K562 (cell line): Measurements from ENCODE around the gene PIK3CD. TPM values are rescaled to one million over a fixed set of nuclear protein-coding genes. Genes with fewer than 3 reads are reported as not detected.

Source experiments
- ATAC-seq: fragments of 200-7000 bp; cut with Tn5 transposase; 3 replicates; pipeline ENCODE4 v1.9.1; 2020; ENCODE audit warnings: moderate library complexity
- BruUV-seq: library from RNA; stranded (reverse); fragments of 400-500 nt; replicated peaks from 2 replicates; lab custom pipeline; 2021; lab: Mats Ljungman, UMichigan
- CTCF ChIA-PET: fragments of 300-600 bp; formaldehyde crosslinking; extraction: SDS; loops from one replicate; lab custom pipeline; 2021; ENCODE audit warnings: low intra/inter-chr PET ratio; lab: Yijun Ruan, JAX
- POLR2A ChIA-PET: fragments of 300-600, 350-650 bp; sonication (Branson Sonifier 250); formaldehyde crosslinking; extraction: SDS; loops from one replicate; lab custom pipeline; 2021; ENCODE audit warnings: antibody characterized with exemption, inconsistent platforms; lab: Yijun Ruan, JAX
- DNase-seq, 4 experiments: peaks; one replicate each; pipeline versions ENCODE4 v3.0.0 to v3.0.0-alpha.2; 2011 to 2018; ENCODE audit warnings: low spot score in 3 of 4, mixed read lengths in 3 of 4; ENCODE audit errors: extremely low read depth in 1 of 4
- FAIRE-seq: peaks from 2 replicates; lab custom pipeline; 2011; peaks lifted over from hg19 to GRCh38; lab: Jason Lieb, UNC
- H2AFZ ChIP-seq: 2 replicates; pipeline ENCODE4 v1.6.0; 2011; ENCODE audit warnings: low read depth, low read length, control low read depth, inconsistent platforms
- H3K27ac ChIP-seq: fragments of 200-600 bp; 3 replicates; pipeline ENCODE4 v1.8.0; 2011; ENCODE audit warnings: low read depth, mild to moderate bottlenecking, control low read depth, inconsistent platforms, low read length, moderate library complexity, mixed read lengths; ENCODE audit errors: extremely low read depth
- H3K27me3 ChIP-seq, 2 experiments: fragments of 300-600 bp in 1 of 2; 2 replicates in 1 of 2; 3 replicates in 1 of 2; pipeline versions ENCODE4 v1.6.0 to v1.8.0; 2011; ENCODE audit warnings: inconsistent platforms in 2 of 2, low read length in 2 of 2, mild to moderate bottlenecking in 1 of 2, mixed read lengths in 1 of 2, moderate library complexity in 1 of 2; ENCODE audit not compliant: control insufficient read depth in 2 of 2, insufficient read depth in 2 of 2
- H3K36me3 ChIP-seq: fragments of 300-600 bp; 3 replicates; pipeline ENCODE4 v1.8.0; 2011; ENCODE audit warnings: mild to moderate bottlenecking, low read length, inconsistent platforms; ENCODE audit not compliant: control insufficient read depth, insufficient read depth
- H3K4me1 ChIP-seq, 2 experiments: fragments of 200-600 bp in 1 of 2; replicated peaks in 1 of 2; 2 replicates in 1 of 2; 3 replicates in 1 of 2; pipeline versions ENCODE4 v1.5.1 to v1.8.0; 2011; ENCODE audit warnings: inconsistent platforms in 2 of 2, low read length in 2 of 2, mild to moderate bottlenecking in 1 of 2, mixed read lengths in 1 of 2, moderate library complexity in 1 of 2; ENCODE audit not compliant: control insufficient read depth in 2 of 2, insufficient read depth in 2 of 2
- H3K4me2 ChIP-seq: 2 replicates; pipeline ENCODE4 v1.6.1; 2011; ENCODE audit warnings: low read length, control low read depth, inconsistent platforms, mixed read lengths; ENCODE audit not compliant: insufficient read depth
- H3K4me3 ChIP-seq: fragments of 200-600 bp; sonication (generic), shearing (Covaris generic); 2 replicates; pipeline ENCODE4 v1.5.1; 2016; ENCODE audit warnings: control low read depth, inconsistent platforms
- H3K79me2 ChIP-seq: fragments of 200-600 bp; 3 replicates; pipeline ENCODE4 v1.8.0; 2011; ENCODE audit warnings: low read length, inconsistent platforms; ENCODE audit not compliant: control insufficient read depth, insufficient read depth
- H3K9ac ChIP-seq, 2 experiments: 2 replicates each; pipeline versions ENCODE4 v1.6.0 to v1.6.1; 2011; ENCODE audit warnings: low read depth in 2 of 2, low read length in 2 of 2, control low read depth in 1 of 2, inconsistent platforms in 1 of 2, mild to moderate bottlenecking in 1 of 2, mixed read lengths in 1 of 2; ENCODE audit not compliant: insufficient read depth in 1 of 2
- H3K9me1 ChIP-seq: one replicate; pipeline ENCODE4 v1.6.0; 2011; ENCODE audit warnings: inconsistent platforms, mild to moderate bottlenecking, low read length, moderate library complexity; ENCODE audit not compliant: control insufficient read depth, insufficient read depth
- H3K9me3 ChIP-seq: replicated peaks from 2 replicates; pipeline ENCODE4 v1.5.1; 2011; ENCODE audit warnings: low read depth, low read length, inconsistent platforms; ENCODE audit not compliant: control insufficient read depth, insufficient read depth
- H4K20me1 ChIP-seq: replicated peaks from 2 replicates; pipeline ENCODE4 v1.6.1; 2011; ENCODE audit warnings: low read length, inconsistent platforms, mixed read lengths; ENCODE audit not compliant: control insufficient read depth, insufficient read depth
- CBX3 ChIP-seq, 2 experiments: IDR thresholded peaks; 1 replicate in 1 of 2; 2 replicates in 1 of 2; pipeline ENCODE4 v1.6.1; 2012; ENCODE audit warnings: inconsistent platforms in 2 of 2, low read length in 2 of 2, borderline replicate concordance in 1 of 2, control low read depth in 1 of 2
- CEBPB ChIP-seq: fragments of 450-650 bp; IDR thresholded peaks from 2 replicates; pipeline ENCODE4 v1.6.1; 2016; ENCODE audit warnings: missing genetic modification characterization, missing compliant biosample characterization
- ERF ChIP-seq: fragments of 450-650 bp; formaldehyde crosslinking; IDR thresholded peaks from 2 replicates; pipeline ENCODE4 v1.4.0; 2020; ENCODE audit warnings: mild to moderate bottlenecking, mixed read lengths
- HMGN3 ChIP-seq: IDR thresholded peaks from 2 replicates; pipeline ENCODE4 v1.6.1; 2011; ENCODE audit warnings: borderline replicate concordance, low read depth, mild to moderate bottlenecking, mixed read lengths, low read length; ENCODE audit not compliant: insufficient read length; ENCODE audit errors: extremely low read depth
- MAFG ChIP-seq: fragments of 450-650 bp; conservative IDR thresholded peaks from 2 replicates; pipeline ENCODE4 v1.6.1; 2016; ENCODE audit warnings: missing genetic modification characterization, missing compliant biosample characterization
- PHF8 ChIP-seq: fragments of 200-600 bp; sonication (generic); IDR thresholded peaks from 2 replicates; pipeline ENCODE4 v1.6.1; 2012; ENCODE audit warnings: mixed run types, mild to moderate bottlenecking, inconsistent platforms, low read length, moderate library complexity, borderline replicate concordance
- TBL1XR1 ChIP-seq, 2 experiments: IDR thresholded peaks; 2 replicates each; pipeline ENCODE4 v1.6.1; 2012; ENCODE audit warnings: improper control_type of control experiment in 2 of 2, low read length in 2 of 2, mild to moderate bottlenecking in 1 of 2
- ZBTB1 ChIP-seq: sonication (generic); formaldehyde crosslinking; IDR thresholded peaks from 2 replicates; pipeline ENCODE4 v1.8.1; 2023; ENCODE audit warnings: missing genetic modification reagents, low read depth, mild to moderate bottlenecking, borderline replicate concordance
- ZBTB7A ChIP-seq: IDR thresholded peaks from 2 replicates; pipeline ENCODE4 v1.6.1; 2011; ENCODE audit warnings: low read depth, mild to moderate bottlenecking, low read length, moderate library complexity, borderline replicate concordance; ENCODE audit not compliant: control insufficient read depth
- WGBS: fragments of 100-300 bp; shearing (Covaris generic); methylation state at CpG from one replicate; pipeline ENCODE4 v1.1.6; 2016; ENCODE audit warnings: low coverage, mixed read lengths; ENCODE audit not compliant: insufficient coverage; ENCODE audit errors: missing lambda C conversion rate; 5-methylcytosine and 5-hydroxymethylcytosine counted together
- in situ Hi-C: fragments of 300-500 bp; cut with MboI; formaldehyde crosslinking; loops from 4 replicates; pipeline ENCODE4 v1.15.0; 2018; ENCODE audit warnings: inconsistent platforms, mixed read lengths
- intact Hi-C: fragments of 100-400 bp; cut with micrococcal nuclease; formaldehyde crosslinking; loops from 2 replicates; pipeline ENCODE4 v1.14.2; 2022
- polyA plus RNA-seq, 8 experiments: library from polyadenylated mRNA; depleted of rRNA in 4 of 8; stranded (reverse) in 5 of 8; unstranded in 3 of 8; fragments of >200 nt; fragmentation: Nextera tagmentation in 2 of 8; fragmentation: Illumina TruSeq in 1 of 8; extraction: Ambion mirVana in 2 of 8; extraction: Trizol in 1 of 8; gene quantifications; 2 replicates each; pipeline versions ENCODE4 v1.2.1 to v1.2.3, GENCODE V29; 2011 to 2014; ENCODE audit warnings: inconsistent platforms in 1 of 8, missing spikeins in 1 of 8
- total RNA-seq, 7 experiments: library from RNA; depleted of rRNA in 6 of 7; stranded (reverse); fragments of >200 nt in 6 of 7; fragmentation: Illumina TruSeq in 2 of 7; extraction: Trizol in 2 of 7; gene quantifications; 2 replicates each; pipeline versions ENCODE4 v1.2.1 to v1.2.3, GENCODE V29; 2011 to 2021; ENCODE audit warnings: low replicate concordance in 1 of 7
- TF ChIP-seq, protein P1 (sequence below): sonication (generic); formaldehyde crosslinking; IDR thresholded peaks from 2 replicates; pipeline ENCODE4 v1.8.0; 2022; ENCODE audit warnings: mild to moderate bottlenecking, missing genetic modification reagents
- TF ChIP-seq, protein P2 (sequence below), 2 experiments: fragments of 200-800 bp in 1 of 2; sonication (Bioruptor generic) in 1 of 2; sonication (generic) in 1 of 2; formaldehyde crosslinking in 1 of 2; IDR thresholded peaks in 1 of 2; conservative IDR thresholded peaks in 1 of 2; 2 replicates each; pipeline versions ENCODE4 v1.5.0 to v1.6.1; 2016 to 2020; ENCODE audit warnings: missing compliant biosample characterization in 1 of 2, missing genetic modification characterization in 1 of 2, missing genetic modification reagents in 1 of 2
- TF ChIP-seq, protein P3 (sequence below): fragments of 450-650 bp; IDR thresholded peaks from 2 replicates; pipeline ENCODE4 v1.6.1; 2017; ENCODE audit warnings: mild to moderate bottlenecking, moderate library complexity

The PIK3CD gene
- total and polyA plus RNA-seq, 9 of the 15 experiments (the other 6 are each of a cell fraction or from before 2014, with no cell fraction given), result 1.8 to 20.8 (median 7.2) TPM

DNA sequence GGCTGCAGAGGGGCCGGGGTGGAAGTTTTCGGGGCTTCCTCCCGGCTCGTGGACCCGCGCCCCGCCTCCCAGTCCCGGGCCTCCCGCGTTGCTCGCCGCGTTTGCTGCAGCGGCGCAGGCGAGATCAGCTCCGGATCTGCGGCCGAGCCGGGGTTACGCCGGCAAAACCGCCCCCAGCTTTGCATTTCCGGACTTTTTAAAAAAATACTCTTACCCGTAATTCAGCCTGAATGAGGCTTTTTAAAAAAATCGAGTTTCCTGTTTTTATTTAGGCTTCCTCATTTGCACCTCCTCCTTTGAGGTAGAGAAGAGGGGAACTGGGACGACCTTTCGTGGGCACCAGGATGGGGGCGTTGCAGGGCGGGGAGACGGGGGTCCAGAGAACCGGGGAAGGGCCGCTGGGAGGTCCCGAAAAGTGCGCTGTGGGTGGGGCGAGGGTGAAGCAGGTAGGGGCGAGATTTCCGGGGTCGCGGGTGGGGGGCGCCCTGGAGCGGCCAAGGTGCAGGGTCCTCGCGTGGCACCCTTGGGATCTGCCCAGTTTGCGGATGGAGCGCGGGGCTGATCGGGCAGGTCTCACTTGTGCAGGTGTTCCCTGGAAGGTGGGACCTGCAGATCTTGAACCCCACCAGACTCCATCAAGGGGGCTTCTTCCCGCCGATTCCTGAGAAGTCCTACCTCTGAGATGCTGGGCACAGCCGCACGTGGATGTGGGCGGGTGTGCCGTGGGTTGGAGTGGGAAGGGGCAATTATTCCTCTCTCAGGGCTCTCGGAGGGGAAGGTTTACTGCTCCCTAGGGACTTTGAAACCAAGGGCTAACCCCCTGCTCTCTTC lies 1.1 kb downstream of the PIK3CD start:
- Histone ChIP-seq H3K4me1 (peaks cover 14 to 40% of the 10 kb centered on the region in 2 experiments), H4K20me1 (no peaks in the 10 kb centered on the region), H2AFZ (peak overlapping the region; percentile 61), H3K9me3 (no peaks in the 10 kb centered on the region), H3K27me3 (peaks cover 6 to 9% of the 10 kb centered on the region in 2 experiments; a peak in 3 of 5 replicates), H3K9ac (peak overlapping the region in 1 of 2 experiments; percentile 87; a peak in 2 of 4 replicates), H3K36me3 (no peaks in the 10 kb centered on the region), H3K4me3 (peak overlapping the region; percentile 48), H3K9me1 (no peaks in the 10 kb centered on the region), H3K79me2 (no peaks in the 10 kb centered on the region), H3K27ac (no peak overlapping the region), H3K4me2 (peak overlapping the region; percentile 55)
- ChIA-PET POLR2A (interaction anchor here (0.7 to 1.7 kb wide), 2 partner anchors 11 to 25 kb away, joined by 3 to 6 read pairs; no protein-coding TSS in a partner anchor), CTCF (no interaction called here)
- WGBS, result 32% methylated on average over 48 of the region's 55 CpGs
- peak; percentile 48 for ATAC-seq
- no peak for FAIRE-seq
- BruUV-seq, result TSS peak; percentile 54
- in situ Hi-C loops, result no loop called here
- intact Hi-C loops, result no loop called here
- peak in 3 of 4 experiments; percentile 36 to 55 (median 51) for DNase-seq
- TF ChIP-seq TBL1XR1 (IDR thresholded peaks at IDR 0.05; ENCODE audit: low read length in 2 of 2), result no peak
- no peak; the same call in 1 of the 2 replicates for TF ChIP-seq ZBTB1 (CRISPR knock-in tag)
- TF ChIP-seq, protein P1, sequence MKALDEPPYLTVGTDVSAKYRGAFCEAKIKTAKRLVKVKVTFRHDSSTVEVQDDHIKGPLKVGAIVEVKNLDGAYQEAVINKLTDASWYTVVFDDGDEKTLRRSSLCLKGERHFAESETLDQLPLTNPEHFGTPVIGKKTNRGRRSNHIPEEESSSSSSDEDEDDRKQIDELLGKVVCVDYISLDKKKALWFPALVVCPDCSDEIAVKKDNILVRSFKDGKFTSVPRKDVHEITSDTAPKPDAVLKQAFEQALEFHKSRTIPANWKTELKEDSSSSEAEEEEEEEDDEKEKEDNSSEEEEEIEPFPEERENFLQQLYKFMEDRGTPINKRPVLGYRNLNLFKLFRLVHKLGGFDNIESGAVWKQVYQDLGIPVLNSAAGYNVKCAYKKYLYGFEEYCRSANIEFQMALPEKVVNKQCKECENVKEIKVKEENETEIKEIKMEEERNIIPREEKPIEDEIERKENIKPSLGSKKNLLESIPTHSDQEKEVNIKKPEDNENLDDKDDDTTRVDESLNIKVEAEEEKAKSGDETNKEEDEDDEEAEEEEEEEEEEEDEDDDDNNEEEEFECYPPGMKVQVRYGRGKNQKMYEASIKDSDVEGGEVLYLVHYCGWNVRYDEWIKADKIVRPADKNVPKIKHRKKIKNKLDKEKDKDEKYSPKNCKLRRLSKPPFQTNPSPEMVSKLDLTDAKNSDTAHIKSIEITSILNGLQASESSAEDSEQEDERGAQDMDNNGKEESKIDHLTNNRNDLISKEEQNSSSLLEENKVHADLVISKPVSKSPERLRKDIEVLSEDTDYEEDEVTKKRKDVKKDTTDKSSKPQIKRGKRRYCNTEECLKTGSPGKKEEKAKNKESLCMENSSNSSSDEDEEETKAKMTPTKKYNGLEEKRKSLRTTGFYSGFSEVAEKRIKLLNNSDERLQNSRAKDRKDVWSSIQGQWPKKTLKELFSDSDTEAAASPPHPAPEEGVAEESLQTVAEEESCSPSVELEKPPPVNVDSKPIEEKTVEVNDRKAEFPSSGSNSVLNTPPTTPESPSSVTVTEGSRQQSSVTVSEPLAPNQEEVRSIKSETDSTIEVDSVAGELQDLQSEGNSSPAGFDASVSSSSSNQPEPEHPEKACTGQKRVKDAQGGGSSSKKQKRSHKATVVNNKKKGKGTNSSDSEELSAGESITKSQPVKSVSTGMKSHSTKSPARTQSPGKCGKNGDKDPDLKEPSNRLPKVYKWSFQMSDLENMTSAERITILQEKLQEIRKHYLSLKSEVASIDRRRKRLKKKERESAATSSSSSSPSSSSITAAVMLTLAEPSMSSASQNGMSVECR (CRISPR knock-in tag), result no peak
- TF ChIP-seq MAFG (tag), result no peak
- no peak for TF ChIP-seq CEBPB
- TF ChIP-seq, protein P2, sequence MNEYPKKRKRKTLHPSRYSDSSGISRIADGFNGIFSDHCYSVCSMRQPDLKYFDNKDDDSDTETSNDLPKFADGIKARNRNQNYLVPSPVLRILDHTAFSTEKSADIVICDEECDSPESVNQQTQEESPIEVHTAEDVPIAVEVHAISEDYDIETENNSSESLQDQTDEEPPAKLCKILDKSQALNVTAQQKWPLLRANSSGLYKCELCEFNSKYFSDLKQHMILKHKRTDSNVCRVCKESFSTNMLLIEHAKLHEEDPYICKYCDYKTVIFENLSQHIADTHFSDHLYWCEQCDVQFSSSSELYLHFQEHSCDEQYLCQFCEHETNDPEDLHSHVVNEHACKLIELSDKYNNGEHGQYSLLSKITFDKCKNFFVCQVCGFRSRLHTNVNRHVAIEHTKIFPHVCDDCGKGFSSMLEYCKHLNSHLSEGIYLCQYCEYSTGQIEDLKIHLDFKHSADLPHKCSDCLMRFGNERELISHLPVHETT (CRISPR knock-in tag; conservative IDR thresholded peaks at IDR 0.05 in 1 of 2, IDR thresholded peaks at IDR 0.05 in 1 of 2), result no peak
- TF ChIP-seq ERF (CRISPR knock-in tag), result no peak
- TF ChIP-seq HMGN3, result peak; percentile 7
- TF ChIP-seq PHF8, result no peak
- TF ChIP-seq, protein P3, sequence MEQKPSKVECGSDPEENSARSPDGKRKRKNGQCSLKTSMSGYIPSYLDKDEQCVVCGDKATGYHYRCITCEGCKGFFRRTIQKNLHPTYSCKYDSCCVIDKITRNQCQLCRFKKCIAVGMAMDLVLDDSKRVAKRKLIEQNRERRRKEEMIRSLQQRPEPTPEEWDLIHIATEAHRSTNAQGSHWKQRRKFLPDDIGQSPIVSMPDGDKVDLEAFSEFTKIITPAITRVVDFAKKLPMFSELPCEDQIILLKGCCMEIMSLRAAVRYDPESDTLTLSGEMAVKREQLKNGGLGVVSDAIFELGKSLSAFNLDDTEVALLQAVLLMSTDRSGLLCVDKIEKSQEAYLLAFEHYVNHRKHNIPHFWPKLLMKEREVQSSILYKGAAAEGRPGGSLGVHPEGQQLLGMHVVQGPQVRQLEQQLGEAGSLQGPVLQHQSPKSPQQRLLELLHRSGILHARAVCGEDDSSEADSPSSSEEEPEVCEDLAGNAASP, result no peak
- no peak for TF ChIP-seq CBX3 (IDR thresholded peaks at IDR 0.05; ENCODE audit: borderline replicate concordance in 1 of 2, low read length in 2 of 2)
- TF ChIP-seq ZBTB7A, result 0 out of 2 replicates have a peak, but pooled peaks have one; percentile 20
